Measurements from ENCODE around the gene SOCS6. TPM values are rescaled to one million over a fixed set of nuclear protein-coding genes. Genes with fewer than 3 reads are reported as not detected.
A peak's percentile ranks its signal among the peaks of the same experiment; 100 is the strongest.

Gene SOCS6
- total RNA-seq, 1 experiment from 2014 or later = 53.4 TPM

DNA sequence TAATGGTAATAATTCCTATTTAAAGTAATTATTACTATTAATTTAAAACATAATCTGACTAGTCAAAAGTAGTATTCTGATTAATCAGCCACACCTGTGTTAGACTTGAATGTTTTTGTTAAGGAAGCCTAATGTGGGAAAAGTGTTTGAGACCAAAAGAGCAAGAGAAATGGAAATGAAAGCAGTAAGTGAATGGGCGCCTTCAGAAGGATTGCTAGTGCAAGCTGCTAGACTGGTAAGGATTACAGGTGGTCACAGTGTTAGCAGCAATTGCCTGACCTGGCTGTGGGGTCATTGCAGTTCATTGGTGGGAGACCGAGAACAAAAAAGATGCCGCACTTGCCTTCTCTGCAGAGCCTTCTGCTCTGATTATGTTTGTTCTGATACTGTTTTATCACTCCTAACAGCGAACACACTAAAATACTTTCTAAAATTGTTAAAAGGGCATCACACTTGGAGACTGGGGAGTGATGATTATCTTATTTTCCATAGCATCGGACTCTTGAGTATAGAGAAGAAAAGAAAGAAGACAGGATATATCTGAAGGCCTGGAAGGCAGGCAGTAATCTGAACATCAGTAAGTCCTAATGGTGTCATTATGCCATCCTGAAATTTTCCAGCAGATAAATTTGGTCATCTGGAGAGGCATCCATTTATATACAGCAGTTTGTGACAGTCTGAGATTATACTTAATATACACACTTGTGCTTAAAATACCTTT is 5.8 kb downstream of the SOCS6 start:
- H4K20me1 ChIP-seq (ENCODE audit: insufficient read depth) = peaks cover 3% of the 10 kb centered on the region; the same call in 1 of the 2 replicates
- H3K4me2 ChIP-seq (ENCODE audit: low read length) = peak overlapping the region; percentile 48

More for the DNA sequence above, 5.8 kb downstream of the SOCS6 start:
- Histone ChIP-seq H3K27me3 (ENCODE audit: insufficient read depth, low read length) (no peaks in the 10 kb centered on the region), H3K9ac (ENCODE audit: low read length) (peak overlapping the region; percentile 24), H3K9me2 (ENCODE audit: insufficient read depth) (no peaks in the 10 kb centered on the region), H3K36me3 (ENCODE audit: control insufficient read depth in 1 of 2, insufficient read depth in 2 of 2, low read length in 2 of 2) (peaks cover 0 to 26% of the 10 kb centered on the region in 2 experiments; a peak in 1 of 4 replicates), H3K27ac (ENCODE audit: low read depth, low read length) (peak overlapping the region; percentile 38), H3K79me2 (ENCODE audit: insufficient read depth, low read length) (peaks cover 100% of the 10 kb centered on the region), H3K4me1 (ENCODE audit: control insufficient read depth in 1 of 2, insufficient read depth in 2 of 2, low read length in 2 of 2) (peaks cover 68 to 89% of the 10 kb centered on the region in 2 experiments), H3K9me3 (ENCODE audit: control insufficient read depth in 1 of 2, insufficient read depth in 1 of 2, low read depth in 1 of 2, low read length in 2 of 2) (no peaks in the 10 kb centered on the region), H3K4me3 (replicated peaks in 1 of 2; ENCODE audit: low read depth in 1 of 2, low read length in 2 of 2) (no peak overlapping the region), H2AFZ (ENCODE audit: low read depth, low read length, poor library complexity, severe bottlenecking) (no peak overlapping the region)
- RAD21 ChIA-PET (ENCODE audit: low non-redundant PET in 1 of 2, low total read pairs in 2 of 2, uncharacterized antibody in 2 of 2, unreplicated experiment in 2 of 2) = no interaction called here
- no peak for TF ChIP-seq CBX3 (IDR thresholded peaks at IDR 0.05; ENCODE audit: low read depth)
- TF ChIP-seq, protein P1, sequence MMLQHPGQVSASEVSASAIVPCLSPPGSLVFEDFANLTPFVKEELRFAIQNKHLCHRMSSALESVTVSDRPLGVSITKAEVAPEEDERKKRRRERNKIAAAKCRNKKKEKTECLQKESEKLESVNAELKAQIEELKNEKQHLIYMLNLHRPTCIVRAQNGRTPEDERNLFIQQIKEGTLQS (IDR thresholded peaks at IDR 0.05) = no peak
- TF ChIP-seq, protein P2, sequence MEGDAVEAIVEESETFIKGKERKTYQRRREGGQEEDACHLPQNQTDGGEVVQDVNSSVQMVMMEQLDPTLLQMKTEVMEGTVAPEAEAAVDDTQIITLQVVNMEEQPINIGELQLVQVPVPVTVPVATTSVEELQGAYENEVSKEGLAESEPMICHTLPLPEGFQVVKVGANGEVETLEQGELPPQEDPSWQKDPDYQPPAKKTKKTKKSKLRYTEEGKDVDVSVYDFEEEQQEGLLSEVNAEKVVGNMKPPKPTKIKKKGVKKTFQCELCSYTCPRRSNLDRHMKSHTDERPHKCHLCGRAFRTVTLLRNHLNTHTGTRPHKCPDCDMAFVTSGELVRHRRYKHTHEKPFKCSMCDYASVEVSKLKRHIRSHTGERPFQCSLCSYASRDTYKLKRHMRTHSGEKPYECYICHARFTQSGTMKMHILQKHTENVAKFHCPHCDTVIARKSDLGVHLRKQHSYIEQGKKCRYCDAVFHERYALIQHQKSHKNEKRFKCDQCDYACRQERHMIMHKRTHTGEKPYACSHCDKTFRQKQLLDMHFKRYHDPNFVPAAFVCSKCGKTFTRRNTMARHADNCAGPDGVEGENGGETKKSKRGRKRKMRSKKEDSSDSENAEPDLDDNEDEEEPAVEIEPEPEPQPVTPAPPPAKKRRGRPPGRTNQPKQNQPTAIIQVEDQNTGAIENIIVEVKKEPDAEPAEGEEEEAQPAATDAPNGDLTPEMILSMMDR (IDR thresholded peaks at IDR 0.05 in 2 of 3, conservative IDR thresholded peaks at IDR 0.05 in 1 of 3; ENCODE audit: borderline replicate concordance in 1 of 3, insufficient read depth in 1 of 3, low read depth in 2 of 3, low read length in 2 of 3) = no peak
- TF ChIP-seq ZNF274 (IDR thresholded peaks at IDR 0.05; ENCODE audit: low read depth, low read length) = no peak
- no peak for TF ChIP-seq POLR2AphosphoS5 (IDR thresholded peaks at IDR 0.05; ENCODE audit: low read depth, low read length)
- TF ChIP-seq, protein P3, sequence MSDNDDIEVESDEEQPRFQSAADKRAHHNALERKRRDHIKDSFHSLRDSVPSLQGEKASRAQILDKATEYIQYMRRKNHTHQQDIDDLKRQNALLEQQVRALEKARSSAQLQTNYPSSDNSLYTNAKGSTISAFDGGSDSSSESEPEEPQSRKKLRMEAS (IDR thresholded peaks at IDR 0.05) = no peak
- TF ChIP-seq SP1 (IDR thresholded peaks at IDR 0.05; ENCODE audit: low read depth) = no peak
- TF ChIP-seq CEBPB (IDR thresholded peaks at IDR 0.05; ENCODE audit: low read depth) = no peak
- TF ChIP-seq TCF7L2 (IDR thresholded peaks at IDR 0.05; ENCODE audit: borderline replicate concordance, extremely low read depth, insufficient read depth, insufficient read length) = no peak
- TF ChIP-seq ELF1 (IDR thresholded peaks at IDR 0.05; ENCODE audit: borderline replicate concordance, low read depth) = no peak
- TF ChIP-seq ZFX (IDR thresholded peaks at IDR 0.05) = no peak
- TF ChIP-seq, protein P4, sequence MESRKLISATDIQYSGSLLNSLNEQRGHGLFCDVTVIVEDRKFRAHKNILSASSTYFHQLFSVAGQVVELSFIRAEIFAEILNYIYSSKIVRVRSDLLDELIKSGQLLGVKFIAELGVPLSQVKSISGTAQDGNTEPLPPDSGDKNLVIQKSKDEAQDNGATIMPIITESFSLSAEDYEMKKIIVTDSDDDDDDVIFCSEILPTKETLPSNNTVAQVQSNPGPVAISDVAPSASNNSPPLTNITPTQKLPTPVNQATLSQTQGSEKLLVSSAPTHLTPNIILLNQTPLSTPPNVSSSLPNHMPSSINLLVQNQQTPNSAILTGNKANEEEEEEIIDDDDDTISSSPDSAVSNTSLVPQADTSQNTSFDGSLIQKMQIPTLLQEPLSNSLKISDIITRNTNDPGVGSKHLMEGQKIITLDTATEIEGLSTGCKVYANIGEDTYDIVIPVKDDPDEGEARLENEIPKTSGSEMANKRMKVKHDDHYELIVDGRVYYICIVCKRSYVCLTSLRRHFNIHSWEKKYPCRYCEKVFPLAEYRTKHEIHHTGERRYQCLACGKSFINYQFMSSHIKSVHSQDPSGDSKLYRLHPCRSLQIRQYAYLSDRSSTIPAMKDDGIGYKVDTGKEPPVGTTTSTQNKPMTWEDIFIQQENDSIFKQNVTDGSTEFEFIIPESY (IDR thresholded peaks at IDR 0.05; ENCODE audit: extremely low read depth, insufficient replicate concordance, low read length) = no peak
- TF ChIP-seq EGR1 (IDR thresholded peaks at IDR 0.05; ENCODE audit: low read depth) = no peak
- no peak for TF ChIP-seq JUND (IDR thresholded peaks at IDR 0.05)
- intact Hi-C loops (cut with micrococcal nuclease) = loop anchor here (5.0 kb wide), 1 partner anchor 112 kb away; no protein-coding TSS in a partner anchor
- DNase-seq (ENCODE audit: low read depth, low spot score) (no peak), ATAC-seq (no peak)
- BruUV-seq (replicated peaks) = no TSS peak
- POLR2A ChIA-PET = no interaction called here
- CTCF ChIA-PET = no interaction called here

All from HCT116 (cell line).